SKM-1 (cell line): ENCODE results near the gene SLITRK5.

Experiments
- DNase-seq: peaks from one replicate; lab custom pipeline; 2025; ENCODE audit not compliant: unreplicated experiment; lab: John Stamatoyannopoulos, UW

Gene SLITRK5

GRCh38 chr13:87712012-87712411, 40.8 kb downstream of the SLITRK5 start:
- DNase-seq, result no peak
